ENCODE results near the gene MOSMO.
"Not testable (repeated sequence)": the region's sequence is repeated elsewhere in the genome, so short reads cannot be mapped to it uniquely, and the experiment has no call there.

MOSMO gene

DNA sequence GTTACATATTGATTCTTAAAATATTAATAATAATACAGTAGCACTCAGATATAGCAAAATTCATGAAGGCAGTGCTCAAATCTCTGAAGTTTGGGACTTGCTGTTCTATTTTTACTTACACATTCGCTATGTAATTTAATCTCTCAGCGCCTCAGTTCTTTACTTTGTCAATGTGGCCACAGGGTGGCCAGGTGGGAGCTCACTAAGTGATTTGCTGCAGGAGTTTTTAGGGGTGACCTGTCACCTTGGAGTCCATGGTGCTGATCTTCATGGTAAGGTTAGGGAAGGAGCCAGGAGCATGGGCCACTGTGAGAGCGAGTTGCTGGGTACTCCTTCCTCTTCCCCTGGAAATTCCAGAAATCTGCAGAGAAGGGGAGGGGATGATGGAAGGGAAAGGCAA lies 112.5 kb downstream of the MOSMO start:
- no peak overlapping the region for H3K4me3 ChIP-seq (ENCODE audit: low read depth, low read length)
- DNase-seq (ENCODE audit: low read depth) = no peak
- TF ChIP-seq, protein P1, sequence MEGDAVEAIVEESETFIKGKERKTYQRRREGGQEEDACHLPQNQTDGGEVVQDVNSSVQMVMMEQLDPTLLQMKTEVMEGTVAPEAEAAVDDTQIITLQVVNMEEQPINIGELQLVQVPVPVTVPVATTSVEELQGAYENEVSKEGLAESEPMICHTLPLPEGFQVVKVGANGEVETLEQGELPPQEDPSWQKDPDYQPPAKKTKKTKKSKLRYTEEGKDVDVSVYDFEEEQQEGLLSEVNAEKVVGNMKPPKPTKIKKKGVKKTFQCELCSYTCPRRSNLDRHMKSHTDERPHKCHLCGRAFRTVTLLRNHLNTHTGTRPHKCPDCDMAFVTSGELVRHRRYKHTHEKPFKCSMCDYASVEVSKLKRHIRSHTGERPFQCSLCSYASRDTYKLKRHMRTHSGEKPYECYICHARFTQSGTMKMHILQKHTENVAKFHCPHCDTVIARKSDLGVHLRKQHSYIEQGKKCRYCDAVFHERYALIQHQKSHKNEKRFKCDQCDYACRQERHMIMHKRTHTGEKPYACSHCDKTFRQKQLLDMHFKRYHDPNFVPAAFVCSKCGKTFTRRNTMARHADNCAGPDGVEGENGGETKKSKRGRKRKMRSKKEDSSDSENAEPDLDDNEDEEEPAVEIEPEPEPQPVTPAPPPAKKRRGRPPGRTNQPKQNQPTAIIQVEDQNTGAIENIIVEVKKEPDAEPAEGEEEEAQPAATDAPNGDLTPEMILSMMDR (conservative IDR thresholded peaks at IDR 0.05; ENCODE audit: low read depth, low read length) = no peak

DNA sequence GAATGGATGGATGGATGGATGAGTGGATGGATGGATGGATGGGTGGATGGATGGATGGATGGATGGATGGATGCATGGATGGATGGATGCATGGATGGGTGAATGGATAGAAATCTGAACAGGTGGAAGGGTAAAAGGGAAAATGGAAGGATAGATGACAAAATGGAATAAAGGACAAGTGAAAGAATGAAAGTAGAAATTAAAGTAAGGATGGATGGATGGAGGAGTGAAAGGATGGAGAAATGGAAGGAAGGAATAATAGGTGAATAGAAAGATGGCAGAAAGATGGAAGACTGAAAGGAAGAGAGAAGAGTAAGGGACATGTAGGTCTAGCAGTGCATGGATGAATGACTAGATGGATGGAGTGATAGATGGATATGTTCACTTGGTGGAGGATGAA lies 114.3 kb downstream of the MOSMO start:
- TF ChIP-seq, protein P1 (conservative IDR thresholded peaks at IDR 0.05; ENCODE audit: low read depth, low read length) = no peak
- DNase-seq (ENCODE audit: low read depth) = no peak
- H3K4me3 ChIP-seq (ENCODE audit: low read depth, low read length) = no peak overlapping the region

DNA sequence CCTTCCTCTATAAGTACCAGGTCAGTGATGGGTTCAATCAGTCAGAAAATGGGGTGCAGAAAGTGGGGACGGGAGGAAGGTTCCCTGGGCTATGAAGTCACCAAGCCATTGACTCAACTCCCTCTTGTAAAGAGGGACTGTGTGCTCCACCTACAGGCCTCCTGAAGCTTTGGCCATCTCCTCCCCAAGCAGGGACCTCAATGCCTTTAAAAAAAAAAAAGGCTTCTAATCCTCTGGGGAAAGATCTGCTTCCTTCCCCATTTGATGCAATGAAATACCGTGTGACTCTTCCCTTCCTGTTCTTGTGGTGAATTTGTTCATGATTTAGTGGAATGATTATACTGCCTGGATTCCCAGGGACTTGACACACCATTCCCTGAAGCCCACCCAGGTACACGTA lies 115.2 kb downstream of the MOSMO start:
- H3K4me3 ChIP-seq (ENCODE audit: low read depth, low read length) = no peak overlapping the region
- TF ChIP-seq, protein P1 (conservative IDR thresholded peaks at IDR 0.05; ENCODE audit: low read depth, low read length) = no peak
- DNase-seq (ENCODE audit: low read depth) = peak; percentile 5

DNA sequence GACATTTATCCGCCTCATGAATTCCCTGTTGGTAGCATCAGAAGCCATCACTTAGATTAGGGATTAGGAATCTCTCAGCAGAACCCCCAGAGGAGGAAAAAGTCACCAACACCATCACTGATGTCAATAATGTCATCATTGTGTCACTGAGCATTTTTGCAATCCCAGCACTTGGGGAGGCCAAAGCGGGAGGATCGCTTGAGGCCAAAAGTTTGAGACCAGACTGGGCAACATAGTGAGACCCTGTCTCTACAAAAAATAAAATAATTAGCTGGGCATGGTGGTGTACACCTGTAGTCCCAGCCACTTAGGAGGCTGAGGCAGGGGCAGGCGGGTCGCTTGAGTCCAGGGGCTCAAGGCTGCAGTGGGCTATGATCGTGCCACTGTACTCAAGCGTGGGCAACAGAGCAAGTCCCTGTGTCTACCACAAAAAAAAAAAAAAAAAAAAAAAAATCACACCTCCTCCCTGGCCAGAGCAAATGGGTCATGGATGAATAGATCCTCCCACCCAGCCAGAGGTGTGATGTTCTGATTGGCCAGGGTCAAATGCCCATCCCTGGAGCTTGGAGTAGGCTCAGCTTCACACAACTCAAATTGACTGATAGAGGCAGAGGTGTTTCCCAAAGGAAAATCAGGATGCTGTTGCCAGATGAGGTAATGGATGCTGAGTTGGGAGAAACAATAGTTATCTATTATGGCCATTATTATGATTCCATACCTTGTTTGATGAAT lies 116.0 kb downstream of the MOSMO start:
- no peak for DNase-seq (ENCODE audit: low read depth)
- TF ChIP-seq, protein P1 (conservative IDR thresholded peaks at IDR 0.05; ENCODE audit: low read depth, low read length) = no peak
- no peak overlapping the region for H3K4me3 ChIP-seq (ENCODE audit: low read depth, low read length)

DNA sequence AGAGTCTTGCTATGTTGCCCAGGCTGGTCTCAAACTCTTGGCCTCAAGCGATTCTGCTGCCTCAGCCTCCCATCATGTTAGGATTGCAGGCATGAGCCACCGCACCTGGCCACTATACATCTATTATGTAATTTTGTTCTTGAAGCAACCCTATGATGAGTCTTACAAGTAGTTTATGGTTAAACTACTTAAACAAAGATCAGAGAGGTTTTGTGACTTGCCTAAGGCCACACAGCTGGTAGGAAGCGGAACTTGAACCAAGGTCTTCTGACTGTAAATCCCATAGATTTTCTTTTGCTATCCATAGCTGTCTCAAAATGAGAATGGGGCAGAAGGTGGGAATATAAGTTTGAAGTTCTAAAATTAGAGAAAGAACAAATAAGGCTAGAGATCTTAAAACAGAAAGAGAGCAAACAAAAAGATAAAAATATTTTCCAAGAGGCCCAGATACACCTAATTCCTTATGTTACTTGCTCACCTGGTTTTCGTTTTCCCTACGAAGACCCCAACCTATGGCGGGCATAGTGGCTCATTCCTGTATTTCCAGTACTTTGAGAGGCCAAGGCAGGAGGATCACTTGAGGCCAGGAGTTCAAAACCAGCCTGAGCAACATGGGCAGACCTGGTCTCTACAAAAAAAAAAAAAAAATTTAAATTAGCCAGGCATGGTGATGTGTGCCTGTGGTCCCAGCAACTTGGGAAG lies 116.8 kb downstream of the MOSMO start:
- no peak for DNase-seq (ENCODE audit: low read depth)
- no peak overlapping the region for H3K4me3 ChIP-seq (ENCODE audit: low read depth, low read length)
- TF ChIP-seq, protein P1 (conservative IDR thresholded peaks at IDR 0.05; ENCODE audit: low read depth, low read length) = no peak

DNA sequence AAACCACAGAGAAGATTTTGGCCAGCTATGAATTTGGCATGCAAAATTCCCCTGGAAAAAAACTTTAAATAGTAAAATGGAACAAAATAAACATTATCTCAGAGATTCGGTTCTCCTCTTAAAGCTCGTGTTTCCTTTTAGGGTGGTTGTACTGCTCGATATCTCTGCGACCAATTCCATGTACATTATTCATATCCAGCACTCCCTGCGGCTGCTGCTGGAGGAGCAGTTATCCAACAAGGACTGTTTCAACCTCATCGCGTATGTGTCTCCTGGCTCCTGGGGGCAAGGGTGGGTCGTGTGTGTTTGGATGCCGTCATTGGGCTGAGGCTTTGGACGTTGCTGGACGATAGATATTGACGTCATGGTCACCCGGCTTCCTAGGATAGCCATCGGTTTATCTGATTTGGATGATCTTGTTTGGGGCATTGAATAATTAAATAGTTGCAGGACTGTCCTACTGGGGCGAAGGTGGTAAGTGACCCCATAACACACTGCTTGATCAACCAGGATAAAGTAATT lies 118.2 kb downstream of the MOSMO start:
- DNase-seq (ENCODE audit: low read depth) = no peak
- H3K4me3 ChIP-seq (ENCODE audit: low read depth, low read length) = no peak overlapping the region
- TF ChIP-seq, protein P1 (conservative IDR thresholded peaks at IDR 0.05; ENCODE audit: low read depth, low read length) = no peak

DNA sequence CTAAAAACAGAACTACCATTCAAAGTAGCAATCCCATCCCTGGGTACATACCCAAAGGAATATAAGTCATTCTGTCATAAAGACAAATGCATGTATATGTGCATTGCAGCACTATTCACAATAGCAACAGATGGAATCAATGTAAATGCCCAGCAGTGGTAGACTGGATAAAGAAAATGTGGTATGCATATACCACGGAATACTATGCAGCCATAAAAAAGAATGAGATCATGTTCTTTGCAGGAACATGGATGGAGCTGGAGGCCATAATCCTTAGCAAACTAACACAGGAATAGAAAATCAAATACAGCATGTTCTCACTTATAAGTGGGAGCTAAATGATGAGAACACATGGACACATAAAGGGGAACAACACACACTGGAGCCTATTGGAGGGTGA lies 120.6 kb downstream of the MOSMO start:
- not testable (repeated sequence) for DNase-seq (ENCODE audit: low read depth); H3K4me3 ChIP-seq (ENCODE audit: low read depth, low read length)
